BJ (cell line): ENCODE data around the gene CD207. TPM values are rescaled to one million over a fixed set of nuclear protein-coding genes. Genes with fewer than 3 reads are reported as not detected.

Experiments
- CTCF ChIA-PET: fragments of 350-600 bp; formaldehyde crosslinking; extraction: SDS; loops from one replicate; lab custom pipeline; 2021; ENCODE audit warnings: antibody characterized with exemption, inconsistent platforms; lab: Yijun Ruan, JAX
- POLR2A ChIA-PET: fragments of 300-600 bp; sonication (Branson Sonifier 250); formaldehyde crosslinking; extraction: SDS; loops from one replicate; lab custom pipeline; 2021; ENCODE audit warnings: antibody characterized with exemption; lab: Charles Lee
- DNase-seq: peaks from one replicate; pipeline ENCODE4 v3.0.0-alpha.2; 2011; ENCODE audit warnings: low read depth
- H3K27me3 ChIP-seq: 2 replicates; pipeline ENCODE4 v1.6.0; 2011; ENCODE audit warnings: low read length; ENCODE audit not compliant: control insufficient read depth, insufficient read depth
- H3K36me3 ChIP-seq: 2 replicates; pipeline ENCODE4 v1.5.1; 2011; ENCODE audit warnings: low read length; ENCODE audit not compliant: control insufficient read depth, insufficient read depth
- H3K4me3 ChIP-seq: 2 replicates; pipeline ENCODE4 v1.5.1; 2011; ENCODE audit warnings: low read depth, mild to moderate bottlenecking, control low read depth, low read length
- CTCF ChIP-seq: IDR thresholded peaks from 2 replicates; pipeline ENCODE4 v1.5.1; 2011; ENCODE audit warnings: low read depth, mild to moderate bottlenecking, control low read depth, inconsistent platforms, low read length, moderate library complexity; ENCODE audit not compliant: insufficient read depth
- polyA plus RNA-seq: library from polyadenylated mRNA; depleted of rRNA; stranded (reverse); fragments of >200 nt; gene quantifications from 2 replicates; pipeline ENCODE4 v1.2.3, GENCODE V29; 2011

The CD207 gene
- polyA plus RNA-seq, 1 experiment: not detected

GRCh38 chr2:70823249-70823648, 12.4 kb downstream of the CD207 start:
- peaks cover 4% of the 10 kb centered on the region for H3K27me3 ChIP-seq
- CTCF ChIA-PET: no interaction called here
- H3K4me3 ChIP-seq: no peak overlapping the region
- no peaks in the 10 kb centered on the region for H3K36me3 ChIP-seq
- no peak for TF ChIP-seq CTCF
- POLR2A ChIA-PET: no interaction called here
- no peak for DNase-seq

- H3K27me3 ChIP-seq: peaks cover 6% of the 10 kb centered on the region
- ChIA-PET POLR2A (no interaction called here), CTCF (no interaction called here)
- no peak for TF ChIP-seq CTCF
- no peaks in the 10 kb centered on the region for H3K36me3 ChIP-seq
- DNase-seq: no peak
- no peak overlapping the region for H3K4me3 ChIP-seq
These were observed 12.8 kb downstream of the CD207 start for GRCh38 chr2:70822843-70823242.

- no peak within 1 kb of the TSS for H3K4me3 ChIP-seq
- ChIA-PET POLR2A (no interaction called here), CTCF (no interaction called here)
- H3K36me3 ChIP-seq: no peaks in the 10 kb centered on the region
- DNase-seq: no peak
- TF ChIP-seq CTCF: no peak
- H3K27me3 ChIP-seq: peaks cover 15% of the 10 kb centered on the region
These were observed 15.1 kb downstream of the CD207 start, which contains the start of gene CLEC4F for GRCh38 chr2:70820499-70820898. TSS of gene CLEC4F (minus strand) at chr2:70820599. CDS start at chr2:70820523, 76 bp downstream.

- DNase-seq: no peak
- Histone ChIP-seq H3K27me3 (peaks cover 13% of the 10 kb centered on the region), H3K4me3 (no peak overlapping the region), H3K36me3 (no peaks in the 10 kb centered on the region)
- no peak for TF ChIP-seq CTCF
- ChIA-PET POLR2A (no interaction called here), CTCF (no interaction called here)
These were observed 18.2 kb downstream of the CD207 start for GRCh38 chr2:70817284-70817954.

GRCh38 chr2:70816726-70817125, 18.9 kb downstream of the CD207 start:
- TF ChIP-seq CTCF: no peak
- DNase-seq: no peak
- Histone ChIP-seq H3K36me3 (no peaks in the 10 kb centered on the region), H3K4me3 (no peak overlapping the region), H3K27me3 (peaks cover 13% of the 10 kb centered on the region)
- ChIA-PET CTCF (no interaction called here), POLR2A (no interaction called here)
